ENCODE data around the gene LRWD1. TPM values are rescaled to one million over a fixed set of nuclear protein-coding genes. Genes with fewer than 3 reads are reported as not detected.
A peak's percentile ranks its signal among the peaks of the same experiment; 100 is the strongest.
"Not testable (repeated sequence)": the region's sequence is repeated elsewhere in the genome, so short reads cannot be mapped to it uniquely, and the experiment has no call there.

The LRWD1 gene
- total RNA-seq, 1 donor from 2014 or later = 22.0 TPM

DNA sequence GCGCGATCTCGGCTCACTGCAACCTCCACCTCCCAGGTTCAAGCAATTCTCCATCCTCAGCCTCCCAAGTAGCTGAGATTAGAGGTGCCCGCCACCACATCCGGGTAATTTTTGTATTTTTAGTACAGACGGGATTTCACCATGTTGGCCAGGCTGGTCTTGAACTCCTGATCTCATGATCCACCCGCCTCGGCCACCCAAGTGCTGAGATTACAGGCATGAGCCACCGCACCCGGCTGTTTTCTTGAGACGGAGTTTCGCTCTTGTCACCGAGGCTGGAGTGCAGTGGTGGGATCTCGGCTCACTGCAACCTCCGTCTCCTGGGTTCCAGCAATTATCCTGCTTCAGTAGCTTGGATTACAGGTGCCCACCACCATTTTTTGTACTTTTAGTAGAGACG lies 33.5 kb downstream of the LRWD1 start:
- H3K4me1 Mint-ChIP-seq (ENCODE audit: low read depth); intact Hi-C loops (cut with micrococcal nuclease); H3K27ac Mint-ChIP-seq; H3K4me3 Mint-ChIP-seq (ENCODE audit: low read depth); H3K27me3 Mint-ChIP-seq (ENCODE audit: low read depth); H3K36me3 Mint-ChIP-seq (ENCODE audit: low read depth); H3K9me3 Mint-ChIP-seq; DNase-seq (ENCODE audit: low spot score): not testable (repeated sequence)

DNA sequence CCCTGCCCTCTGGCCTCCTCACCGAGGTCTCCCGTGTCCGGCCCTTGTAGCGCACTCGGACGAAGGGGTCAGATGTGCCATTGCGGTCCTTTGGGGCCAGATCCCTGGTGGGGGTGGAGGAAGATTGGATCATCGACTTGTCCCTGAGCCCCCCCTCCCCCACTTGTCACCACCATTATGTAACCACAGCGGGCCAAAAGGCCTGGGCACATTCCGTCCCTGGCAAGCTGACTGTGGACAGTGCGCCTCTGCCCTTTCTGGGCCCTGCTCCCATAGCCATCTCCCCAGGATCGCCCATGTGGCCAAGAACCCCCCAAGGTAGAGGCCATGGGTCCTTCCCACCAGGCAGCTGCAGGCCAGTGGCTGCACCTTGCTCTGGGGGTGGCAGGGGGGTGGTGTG lies 38.4 kb downstream of the LRWD1 start:
- H3K4me3 Mint-ChIP-seq (ENCODE audit: low read depth); H3K9me3 Mint-ChIP-seq; DNase-seq (ENCODE audit: low spot score); H3K27ac Mint-ChIP-seq; H3K27me3 Mint-ChIP-seq (ENCODE audit: low read depth); H3K36me3 Mint-ChIP-seq (ENCODE audit: low read depth); intact Hi-C loops (cut with micrococcal nuclease); H3K4me1 Mint-ChIP-seq (ENCODE audit: low read depth): not testable (repeated sequence)

DNA sequence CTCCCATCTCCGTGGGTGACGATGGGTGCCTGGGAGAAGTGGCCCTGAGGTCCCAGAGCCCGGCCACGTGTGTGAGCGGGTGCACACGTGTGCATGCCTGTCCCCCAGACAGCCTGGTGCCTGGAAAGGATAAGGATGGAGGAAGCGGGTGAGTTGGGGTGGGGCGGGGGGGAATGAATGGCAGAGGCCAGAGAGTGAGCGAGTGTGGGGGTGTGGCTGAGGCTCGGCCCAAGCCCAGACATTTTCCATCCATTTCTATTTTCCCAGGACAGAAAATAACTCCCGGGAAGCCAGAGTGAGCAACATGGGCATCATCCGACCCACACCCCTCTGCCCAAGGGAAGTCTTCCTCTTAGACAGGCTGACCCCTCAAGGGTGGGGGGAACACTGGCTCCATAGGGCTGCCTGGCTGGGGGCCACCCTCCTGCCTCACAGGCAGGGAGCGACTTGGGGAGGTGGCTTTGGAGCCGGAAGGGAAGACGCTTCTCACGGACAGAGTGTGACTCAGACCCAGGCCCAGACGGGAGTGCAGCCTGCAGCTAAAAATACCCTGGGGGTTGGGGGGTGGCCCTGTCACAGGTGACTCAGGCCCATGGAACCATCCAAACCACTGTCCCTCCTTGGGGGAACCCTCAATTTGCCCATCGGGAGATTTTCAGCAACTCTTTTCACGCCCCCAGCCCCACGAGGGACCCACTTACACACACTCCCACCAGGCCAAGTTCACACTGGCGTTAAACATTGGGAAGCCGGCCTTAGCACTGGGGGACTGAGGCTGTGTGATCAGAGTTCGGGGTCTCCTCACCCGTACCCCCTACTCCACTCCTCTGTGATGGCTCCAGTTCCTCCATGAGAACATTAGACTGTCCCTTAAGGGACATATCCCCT lies 40.8 kb downstream of the LRWD1 start:
- not testable (repeated sequence) for H3K36me3 Mint-ChIP-seq (ENCODE audit: low read depth); DNase-seq (ENCODE audit: low spot score)

DNA sequence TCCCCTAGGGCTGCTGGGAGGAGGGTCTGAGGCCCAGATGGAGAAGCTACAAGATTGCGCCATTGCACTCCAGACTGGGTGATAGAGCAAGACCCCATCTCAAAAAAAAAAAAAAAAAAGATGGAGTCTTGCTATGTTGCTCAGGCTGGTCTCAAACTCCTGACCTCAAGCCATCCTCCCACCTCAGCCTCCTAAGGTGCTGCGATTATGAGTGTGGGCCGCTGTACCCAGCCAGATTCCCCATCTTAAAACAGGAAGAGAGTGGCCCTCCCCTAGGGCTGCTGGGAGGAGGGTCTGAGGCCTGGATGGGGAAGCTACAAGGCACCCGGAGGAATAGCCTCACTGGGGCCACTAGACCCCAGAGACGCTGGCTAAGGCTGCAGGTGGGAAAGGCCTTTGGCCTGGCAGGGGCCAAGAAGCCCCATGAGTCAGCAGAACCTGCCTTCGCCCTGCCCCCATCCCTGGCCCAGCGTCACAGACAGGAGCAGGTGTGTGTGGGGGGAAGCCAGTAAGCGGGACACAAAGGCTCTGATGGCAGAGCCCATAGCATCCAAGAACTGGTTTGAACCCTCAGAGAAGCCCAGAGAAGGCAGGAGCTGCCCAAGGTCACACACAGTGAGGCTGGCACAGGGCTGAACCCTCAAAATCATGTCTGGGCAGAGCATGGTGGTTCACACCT lies 42.8 kb downstream of the LRWD1 start:
- H3K9me3 Mint-ChIP-seq; intact Hi-C loops (cut with micrococcal nuclease); H3K4me3 Mint-ChIP-seq (ENCODE audit: low read depth); H3K27ac Mint-ChIP-seq; H3K27me3 Mint-ChIP-seq (ENCODE audit: low read depth); H3K36me3 Mint-ChIP-seq (ENCODE audit: low read depth); H3K4me1 Mint-ChIP-seq (ENCODE audit: low read depth); DNase-seq (ENCODE audit: low spot score): not testable (repeated sequence)

More for the DNA sequence above, 40.8 kb downstream of the LRWD1 start:
- H3K4me3 Mint-ChIP-seq (ENCODE audit: low read depth); H3K27ac Mint-ChIP-seq; intact Hi-C loops (cut with micrococcal nuclease); H3K27me3 Mint-ChIP-seq (ENCODE audit: low read depth); H3K4me1 Mint-ChIP-seq (ENCODE audit: low read depth); H3K9me3 Mint-ChIP-seq: not testable (repeated sequence)

DNA sequence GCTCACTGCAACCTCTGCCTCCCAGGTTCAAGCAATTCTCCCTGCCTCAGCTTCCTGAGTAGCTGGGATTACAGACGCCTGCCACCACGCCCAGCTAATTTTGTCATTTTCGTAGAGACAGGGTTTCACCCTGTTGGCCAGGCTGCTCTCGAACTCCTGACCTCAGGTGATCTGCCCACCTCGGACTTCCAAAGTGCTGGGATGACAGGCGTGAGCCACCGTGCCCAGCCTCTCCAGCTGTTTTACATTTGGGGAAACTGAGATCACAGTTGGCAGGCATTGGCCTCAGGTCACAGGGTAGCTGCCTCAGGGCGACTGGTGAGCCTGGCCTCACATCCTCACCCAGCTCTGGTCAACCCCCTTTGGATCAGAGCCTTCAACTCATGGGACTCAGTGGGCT lies 45.8 kb downstream of the LRWD1 start:
- H3K36me3 Mint-ChIP-seq (ENCODE audit: low read depth); DNase-seq (ENCODE audit: low spot score); intact Hi-C loops (cut with micrococcal nuclease); H3K27me3 Mint-ChIP-seq (ENCODE audit: low read depth); H3K4me3 Mint-ChIP-seq (ENCODE audit: low read depth); H3K27ac Mint-ChIP-seq; H3K4me1 Mint-ChIP-seq (ENCODE audit: low read depth); H3K9me3 Mint-ChIP-seq: not testable (repeated sequence)

DNA sequence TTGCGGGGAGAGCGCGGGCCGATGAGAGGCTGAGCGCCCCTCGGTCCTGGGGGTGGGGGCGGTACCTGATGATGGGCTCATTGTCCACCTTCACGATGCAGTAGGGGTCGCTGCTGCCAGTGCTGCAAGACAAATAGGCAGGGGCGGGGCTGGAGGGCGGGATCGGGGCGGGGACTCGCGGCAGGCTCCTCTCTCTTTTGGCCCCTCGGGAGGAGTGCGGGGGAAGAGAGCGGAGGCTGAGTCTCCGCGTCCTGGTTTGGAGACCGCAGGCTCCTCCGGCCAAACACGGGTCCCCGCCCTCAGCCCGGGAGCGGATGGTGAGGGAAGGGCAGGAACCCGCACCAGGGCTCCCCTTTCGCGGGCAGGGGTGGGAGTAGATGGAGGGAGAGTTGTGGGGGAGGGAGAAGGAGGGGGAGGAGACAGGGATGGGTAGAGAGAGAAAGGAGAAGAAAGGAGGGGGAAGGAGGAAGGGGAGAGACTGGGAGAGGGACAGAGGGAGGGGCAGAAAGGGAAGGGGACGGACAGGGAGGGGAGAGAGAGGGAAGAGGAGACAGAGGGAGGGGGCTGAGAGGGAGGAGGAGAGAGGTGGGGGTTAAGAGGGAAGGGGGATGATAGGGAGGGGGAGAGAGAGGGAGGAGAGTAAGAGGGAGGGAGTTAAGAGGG lies 47.2 kb downstream of the LRWD1 start:
- H3K36me3 Mint-ChIP-seq (ENCODE audit: low read depth); H3K4me1 Mint-ChIP-seq (ENCODE audit: low read depth); H3K27ac Mint-ChIP-seq; H3K27me3 Mint-ChIP-seq (ENCODE audit: low read depth); DNase-seq (ENCODE audit: low spot score); intact Hi-C loops (cut with micrococcal nuclease); H3K4me3 Mint-ChIP-seq (ENCODE audit: low read depth); H3K9me3 Mint-ChIP-seq: not testable (repeated sequence)

DNA sequence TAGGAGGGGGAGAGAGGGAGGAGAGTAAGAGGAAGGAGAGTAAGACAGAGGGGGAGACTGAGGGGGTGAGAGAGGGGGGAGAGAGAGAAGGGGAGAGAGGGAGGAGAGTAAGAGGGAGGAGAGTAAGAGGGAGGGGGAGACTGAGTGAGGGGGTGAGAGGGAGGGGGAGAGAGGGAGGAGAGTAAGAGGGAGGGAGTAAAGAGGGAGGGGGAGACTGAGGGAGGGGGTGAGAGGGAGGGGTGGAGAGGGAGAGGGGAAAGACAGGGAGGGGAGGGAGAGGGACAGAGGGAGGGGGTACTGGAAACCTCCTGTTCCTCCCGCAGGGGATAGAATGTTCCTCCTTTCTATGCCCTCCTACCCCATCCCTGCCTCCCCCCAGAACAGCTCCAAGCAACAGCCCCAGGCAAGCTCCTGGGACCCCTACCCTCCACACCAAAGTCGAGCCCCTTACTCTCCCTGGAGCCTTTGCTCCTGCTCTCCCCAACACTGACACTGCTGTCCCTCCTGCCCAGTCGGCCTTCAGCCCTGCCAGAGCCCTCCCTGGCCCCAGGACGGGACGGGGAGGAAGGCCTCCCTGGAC lies 47.9 kb downstream of the LRWD1 start:
- DNase-seq (ENCODE audit: low spot score); H3K27me3 Mint-ChIP-seq (ENCODE audit: low read depth); H3K9me3 Mint-ChIP-seq; H3K36me3 Mint-ChIP-seq (ENCODE audit: low read depth); H3K4me3 Mint-ChIP-seq (ENCODE audit: low read depth); H3K4me1 Mint-ChIP-seq (ENCODE audit: low read depth); intact Hi-C loops (cut with micrococcal nuclease); H3K27ac Mint-ChIP-seq: not testable (repeated sequence)

DNA sequence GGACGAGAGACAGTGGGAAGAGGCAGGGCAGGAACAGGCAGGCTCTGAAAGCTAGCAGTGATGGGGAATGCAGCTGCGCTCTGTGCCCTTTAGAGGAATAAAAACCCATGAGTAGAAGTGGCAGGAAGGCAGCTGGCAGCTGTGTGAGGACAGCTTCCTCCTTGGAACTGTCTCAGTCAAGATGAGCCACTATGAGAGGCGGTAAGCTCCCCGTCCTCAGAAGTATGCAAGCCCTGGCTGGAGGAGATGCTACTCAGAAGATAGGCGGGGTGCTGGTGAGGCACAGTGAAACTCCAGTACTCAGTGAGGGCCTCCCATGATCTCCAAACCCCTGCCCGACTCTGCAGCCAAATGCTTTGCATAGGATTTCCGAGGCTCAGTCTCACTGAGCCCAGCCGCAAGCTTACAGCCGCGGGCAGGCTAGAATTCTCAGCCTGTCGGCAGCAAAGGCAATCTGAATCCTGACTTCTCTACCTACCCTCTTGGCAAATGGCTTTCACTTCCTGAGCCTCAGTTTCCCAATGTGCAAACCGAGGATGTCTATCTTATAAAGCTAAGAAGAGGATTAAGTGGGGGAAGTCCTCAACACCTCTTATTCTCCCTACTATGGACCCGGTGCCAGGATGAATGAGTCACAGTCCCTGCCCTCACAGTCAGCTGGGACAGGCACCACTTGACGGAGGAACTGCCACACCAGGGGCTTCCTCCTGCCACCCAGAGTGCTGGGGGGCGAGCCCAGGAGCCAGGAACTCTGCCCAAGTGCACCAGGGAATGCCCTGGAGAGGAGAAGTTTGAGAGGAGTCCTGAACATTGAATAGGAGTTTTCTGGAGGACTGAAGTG lies 50.3 kb downstream of the LRWD1 start:
- H3K27me3 Mint-ChIP-seq (ENCODE audit: low read depth); intact Hi-C loops (cut with micrococcal nuclease); H3K36me3 Mint-ChIP-seq (ENCODE audit: low read depth); H3K4me3 Mint-ChIP-seq (ENCODE audit: low read depth); H3K27ac Mint-ChIP-seq; DNase-seq (ENCODE audit: low spot score); H3K9me3 Mint-ChIP-seq; H3K4me1 Mint-ChIP-seq (ENCODE audit: low read depth): not testable (repeated sequence)

DNA sequence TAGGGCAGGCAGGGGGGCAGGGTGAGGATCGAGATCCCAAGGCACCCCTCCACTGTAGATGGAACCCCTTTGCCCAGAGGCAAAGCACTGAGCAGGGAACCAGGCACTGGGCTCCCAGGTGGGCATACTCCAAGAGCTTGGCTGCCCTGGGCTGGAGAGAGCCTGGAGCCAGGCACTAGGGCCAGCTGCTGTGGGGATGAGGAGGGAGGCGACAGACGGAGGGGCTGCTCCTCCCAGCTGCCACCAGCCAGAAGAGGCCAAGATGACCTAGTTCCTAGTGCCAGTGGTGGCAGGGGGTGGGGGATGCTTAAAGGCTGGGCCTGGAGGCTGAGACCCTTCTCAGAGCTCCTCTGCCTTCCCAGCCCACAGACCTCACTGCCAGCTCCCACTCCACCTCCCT lies 51.1 kb downstream of the LRWD1 start:
- H3K9me3 Mint-ChIP-seq; H3K36me3 Mint-ChIP-seq (ENCODE audit: low read depth); intact Hi-C loops (cut with micrococcal nuclease); H3K4me3 Mint-ChIP-seq (ENCODE audit: low read depth); H3K27me3 Mint-ChIP-seq (ENCODE audit: low read depth); DNase-seq (ENCODE audit: low spot score); H3K4me1 Mint-ChIP-seq (ENCODE audit: low read depth); H3K27ac Mint-ChIP-seq: not testable (repeated sequence)

DNA sequence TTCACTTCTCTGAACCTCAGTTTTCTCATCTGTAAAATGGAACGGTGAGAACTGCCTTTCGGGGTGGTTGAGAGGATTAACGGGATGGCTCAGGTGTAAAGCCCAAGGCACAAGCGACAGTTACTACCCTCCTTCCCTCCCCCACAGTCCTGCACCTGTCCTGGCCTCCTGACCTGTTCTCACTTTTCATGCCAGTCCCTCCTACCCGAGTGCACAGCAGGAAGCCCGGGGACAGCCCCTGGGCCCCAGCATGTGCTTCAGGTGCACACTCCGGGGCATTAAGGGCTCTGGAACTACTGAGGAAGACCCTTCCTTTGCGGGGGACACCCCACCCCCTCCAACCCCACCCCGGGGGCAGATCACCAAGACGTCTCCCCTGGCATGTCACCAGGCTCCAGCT lies 52.2 kb downstream of the LRWD1 start:
- intact Hi-C loops (cut with micrococcal nuclease); H3K27ac Mint-ChIP-seq; H3K27me3 Mint-ChIP-seq (ENCODE audit: low read depth); H3K4me1 Mint-ChIP-seq (ENCODE audit: low read depth); H3K4me3 Mint-ChIP-seq (ENCODE audit: low read depth); DNase-seq (ENCODE audit: low spot score); H3K9me3 Mint-ChIP-seq; H3K36me3 Mint-ChIP-seq (ENCODE audit: low read depth): not testable (repeated sequence)

DNA sequence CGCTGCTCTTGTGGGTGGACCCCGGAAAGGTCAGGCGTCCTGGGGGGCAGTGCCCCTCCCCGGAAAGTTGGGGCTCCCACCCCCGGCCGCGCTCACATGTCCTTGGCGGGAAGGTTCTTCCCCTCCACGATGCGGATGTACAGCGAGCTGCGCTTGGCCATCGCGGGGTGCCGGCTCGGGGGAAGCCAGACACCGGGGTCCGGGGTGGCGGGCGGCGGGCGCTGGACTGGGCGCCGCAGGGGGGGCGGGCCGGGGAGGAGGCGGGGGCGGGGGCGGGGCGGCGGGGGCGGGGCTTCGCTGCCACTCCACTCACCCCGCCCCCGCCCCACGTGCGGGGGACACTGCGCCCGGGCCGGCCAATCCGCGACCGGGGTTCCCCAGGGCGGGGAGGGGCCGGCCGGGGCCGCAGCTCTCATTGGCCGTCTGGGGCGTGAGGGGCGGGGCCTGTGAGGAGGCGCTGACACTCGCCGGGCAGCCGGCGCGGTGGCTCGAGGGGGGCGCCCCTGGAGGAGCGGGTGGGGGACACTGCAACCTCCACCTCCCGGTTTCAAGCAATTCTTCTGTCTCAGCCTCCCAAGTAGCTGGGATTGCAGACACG lies 52.9 kb downstream of the LRWD1 start, which contains the start of gene RASA4B:
Gene RASA4B, minus strand, starts transcription at position 228 of the 598 bp plus-strand sequence. Its CDS starts 67 bp downstream, at position 161.
- DNase-seq (ENCODE audit: low spot score); H3K27ac Mint-ChIP-seq; H3K36me3 Mint-ChIP-seq (ENCODE audit: low read depth); intact Hi-C loops (cut with micrococcal nuclease); H3K27me3 Mint-ChIP-seq (ENCODE audit: low read depth); H3K9me3 Mint-ChIP-seq; H3K4me1 Mint-ChIP-seq (ENCODE audit: low read depth): not testable (repeated sequence)
- peak within 1 kb of the TSS; percentile 62 for H3K4me3 Mint-ChIP-seq (ENCODE audit: low read depth)

DNA sequence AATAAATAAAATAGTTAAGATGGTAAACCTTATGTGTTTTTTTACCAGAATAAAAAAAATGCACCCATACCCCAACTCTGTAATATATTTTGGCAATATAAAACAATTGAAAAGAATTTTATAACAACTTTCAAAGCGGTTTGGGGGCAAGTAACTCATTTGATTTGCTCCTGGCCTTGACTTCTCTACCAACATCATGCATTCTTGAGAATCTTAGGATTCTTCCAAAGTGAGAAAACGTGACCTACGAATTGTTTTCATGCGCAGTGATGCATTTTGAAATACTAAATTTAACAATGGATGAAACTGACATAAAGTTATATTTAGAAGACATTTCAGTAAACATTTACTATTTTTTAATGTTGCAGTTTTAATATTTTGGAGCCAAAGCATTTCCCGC lies 56.0 kb downstream of the LRWD1 start:
- H3K27ac Mint-ChIP-seq; H3K4me3 Mint-ChIP-seq (ENCODE audit: low read depth); DNase-seq (ENCODE audit: low spot score); H3K27me3 Mint-ChIP-seq (ENCODE audit: low read depth); H3K4me1 Mint-ChIP-seq (ENCODE audit: low read depth); H3K36me3 Mint-ChIP-seq (ENCODE audit: low read depth); intact Hi-C loops (cut with micrococcal nuclease); H3K9me3 Mint-ChIP-seq: not testable (repeated sequence)
